ENCODE measurements around the gene ALKBH3.

ALKBH3 gene

DNA sequence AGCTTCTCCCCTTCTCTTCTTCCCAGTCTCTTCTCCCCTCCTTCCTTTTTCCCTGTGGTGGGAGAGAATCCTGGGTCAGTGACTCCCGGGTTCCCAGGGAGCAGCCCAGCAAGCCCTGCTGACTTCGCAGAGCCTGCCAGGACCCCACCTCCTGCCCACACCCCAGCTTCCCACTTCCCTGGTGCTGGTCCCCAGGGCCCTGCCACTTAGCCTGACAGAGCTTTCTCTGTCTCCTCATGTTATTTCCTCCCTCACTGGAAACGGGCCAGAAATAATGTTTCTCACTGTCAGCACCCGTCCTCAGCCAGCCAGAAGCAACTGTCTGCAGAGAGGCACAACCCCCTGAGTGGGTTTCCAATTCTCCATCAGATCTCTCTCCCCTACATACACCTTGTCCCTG lies 88.9 kb downstream of the ALKBH3 start:
- DNase-seq: peak; percentile 16 to 17
